HFF-Myc (cell line): ENCODE data around the gene SCAPER.
"Not testable (repeated sequence)": the region's sequence is repeated elsewhere in the genome, so short reads cannot be mapped to it uniquely, and the experiment has no call there.

Experiments
- DNase-seq: peaks from one replicate; pipeline ENCODE4 v3.0.0-alpha.2; 2011; ENCODE audit warnings: low read depth; ENCODE audit errors: extremely low read depth
- H3K4me3 ChIP-seq: replicated peaks from 2 replicates; pipeline ENCODE4 v1.5.1; 2011; ENCODE audit warnings: low read depth, mild to moderate bottlenecking, control low read depth, low read length
- TF ChIP-seq, protein P1 (sequence below): IDR thresholded peaks from 2 replicates; pipeline ENCODE4 v1.5.1; 2012; ENCODE audit warnings: mild to moderate bottlenecking, low read depth, low read length, control low read depth; ENCODE audit errors: missing control alignments

Gene SCAPER

DNA sequence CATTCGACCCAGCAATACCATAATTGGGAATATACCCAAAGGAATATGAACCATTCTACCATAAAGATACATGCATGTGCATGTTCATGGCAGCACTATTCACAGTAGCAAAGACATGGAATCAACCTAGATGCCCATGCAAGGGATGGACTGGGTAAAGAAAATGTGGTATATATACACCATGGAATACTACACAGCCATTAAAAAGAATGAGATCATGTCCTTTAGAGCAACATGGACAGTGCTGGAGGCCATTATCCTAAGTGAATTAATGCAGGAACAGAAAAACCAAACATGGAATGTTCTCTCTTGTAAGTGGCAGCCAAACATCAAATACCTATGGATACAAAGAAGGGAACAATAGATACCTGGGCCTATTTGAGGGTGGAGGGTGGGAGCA lies 601.2 kb downstream of the SCAPER start:
- TF ChIP-seq, protein P1, sequence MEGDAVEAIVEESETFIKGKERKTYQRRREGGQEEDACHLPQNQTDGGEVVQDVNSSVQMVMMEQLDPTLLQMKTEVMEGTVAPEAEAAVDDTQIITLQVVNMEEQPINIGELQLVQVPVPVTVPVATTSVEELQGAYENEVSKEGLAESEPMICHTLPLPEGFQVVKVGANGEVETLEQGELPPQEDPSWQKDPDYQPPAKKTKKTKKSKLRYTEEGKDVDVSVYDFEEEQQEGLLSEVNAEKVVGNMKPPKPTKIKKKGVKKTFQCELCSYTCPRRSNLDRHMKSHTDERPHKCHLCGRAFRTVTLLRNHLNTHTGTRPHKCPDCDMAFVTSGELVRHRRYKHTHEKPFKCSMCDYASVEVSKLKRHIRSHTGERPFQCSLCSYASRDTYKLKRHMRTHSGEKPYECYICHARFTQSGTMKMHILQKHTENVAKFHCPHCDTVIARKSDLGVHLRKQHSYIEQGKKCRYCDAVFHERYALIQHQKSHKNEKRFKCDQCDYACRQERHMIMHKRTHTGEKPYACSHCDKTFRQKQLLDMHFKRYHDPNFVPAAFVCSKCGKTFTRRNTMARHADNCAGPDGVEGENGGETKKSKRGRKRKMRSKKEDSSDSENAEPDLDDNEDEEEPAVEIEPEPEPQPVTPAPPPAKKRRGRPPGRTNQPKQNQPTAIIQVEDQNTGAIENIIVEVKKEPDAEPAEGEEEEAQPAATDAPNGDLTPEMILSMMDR, result no peak
- DNase-seq, result no peak
- H3K4me3 ChIP-seq, result no peak overlapping the region

DNA sequence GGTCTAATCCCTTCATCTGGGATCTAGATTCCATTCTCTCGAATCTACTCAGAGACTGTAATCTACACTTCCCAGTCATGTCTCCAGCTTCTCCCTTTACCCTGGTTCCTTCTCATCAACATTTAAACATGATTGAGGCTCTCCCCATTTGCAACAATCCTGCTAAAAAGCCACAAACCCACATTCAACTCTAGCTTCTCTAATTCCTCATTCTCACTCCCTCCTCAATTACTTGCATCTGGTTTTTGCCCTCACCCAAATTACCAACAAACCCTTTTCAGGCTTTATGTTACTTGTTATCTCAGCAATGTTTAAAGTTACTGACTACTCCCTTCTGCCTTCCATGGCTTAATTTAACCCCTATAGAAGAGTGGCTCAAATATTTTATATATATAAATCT lies 605.4 kb downstream of the SCAPER start:
- no peak overlapping the region for H3K4me3 ChIP-seq
- TF ChIP-seq, protein P1, result no peak
- no peak for DNase-seq

DNA sequence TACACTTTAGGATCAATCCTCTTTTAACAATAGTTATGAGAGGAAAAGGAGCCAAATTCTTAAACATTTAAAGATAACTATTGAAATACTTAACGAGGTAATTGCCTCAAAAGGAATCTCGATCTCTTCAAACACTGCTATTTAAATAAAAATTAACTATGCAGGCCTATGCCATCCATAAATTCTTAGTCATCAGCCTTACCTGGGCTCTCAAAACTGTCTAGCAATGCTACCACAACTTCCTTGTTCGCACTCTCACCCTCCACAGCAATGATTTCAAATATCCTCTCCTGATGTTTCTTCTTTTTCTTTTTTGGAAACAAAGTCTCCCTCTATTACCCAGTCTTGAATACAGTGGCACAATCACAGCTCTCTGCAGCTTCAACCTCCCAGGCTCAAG lies 606.2 kb downstream of the SCAPER start:
- no peak overlapping the region for H3K4me3 ChIP-seq
- TF ChIP-seq, protein P1, result no peak
- no peak for DNase-seq

DNA sequence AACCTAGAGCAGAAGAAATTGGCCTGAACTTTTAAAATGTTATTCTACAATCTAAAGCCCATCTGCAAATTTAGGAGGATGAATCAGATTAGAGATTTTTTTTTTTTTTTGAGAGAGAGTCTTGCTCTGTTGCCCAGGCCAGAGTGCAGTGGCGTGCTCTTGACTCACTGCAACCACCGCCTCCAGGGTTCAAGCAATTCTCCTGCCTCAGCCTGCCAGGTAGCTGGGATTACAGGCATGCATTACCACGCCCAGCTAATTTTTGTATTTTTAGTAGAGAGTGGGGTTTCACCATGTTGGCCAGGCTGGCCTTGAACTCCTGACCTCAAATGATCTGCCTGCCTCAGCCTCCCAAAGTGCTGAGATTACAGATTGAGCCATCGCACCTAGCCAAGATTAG lies 607.2 kb downstream of the SCAPER start:
- not testable (repeated sequence) for H3K4me3 ChIP-seq, DNase-seq
